Endothelial cell of umbilical vein (primary cell): ENCODE measurements around the gene ZNF84. TPM values are rescaled to one million over a fixed set of nuclear protein-coding genes. Genes with fewer than 3 reads are reported as not detected.

ENCODE experiments used
- Bru-seq: library from RNA; stranded (reverse); fragments of 400-500 nt; gene quantifications from one replicate; lab custom pipeline; 2021; lab: Mats Ljungman, UMichigan
- BruChase-seq, 2 experiments: library from RNA; stranded (reverse); fragments of 400-500 nt; gene quantifications; one replicate each; lab custom pipeline; 2021; lab: Mats Ljungman, UMichigan
- BruUV-seq: library from RNA; stranded (reverse); fragments of 400-500 nt; replicated peaks from 2 replicates; lab custom pipeline; 2021; lab: Mats Ljungman, UMichigan
- CTCF ChIA-PET: fragments of 300-600, 350-600 bp; sonication (Branson Sonifier 250); formaldehyde crosslinking; loops from one replicate; lab custom pipeline; 2021; ENCODE audit warnings: antibody characterized with exemption, inconsistent platforms; lab: Charles Lee
- POLR2A ChIA-PET: fragments of 300-600, 350-600 bp; sonication (Branson Sonifier 250); formaldehyde crosslinking; loops from one replicate; lab custom pipeline; 2021; ENCODE audit warnings: antibody characterized with exemption, inconsistent platforms; lab: Charles Lee
- DNase-seq: peaks from one replicate; pipeline ENCODE4 v3.0.0-alpha.2; 2011; ENCODE audit warnings: low read depth, low spot score
- FAIRE-seq: peaks from 2 replicates; lab custom pipeline; 2011; peaks lifted over from hg19 to GRCh38; lab: Jason Lieb, UNC
- H2AFZ ChIP-seq: 2 replicates; pipeline ENCODE4 v1.6.0; 2012; ENCODE audit warnings: low read depth, low read length, control low read depth, inconsistent platforms
- H3K27ac ChIP-seq: 2 replicates; pipeline ENCODE4 v1.5.1; 2011; ENCODE audit warnings: low read depth, mild to moderate bottlenecking, control low read depth, low read length, moderate library complexity; ENCODE audit not compliant: insufficient read depth
- H3K27me3 ChIP-seq, 2 experiments: 2 replicates each; pipeline versions ENCODE4 v1.6.0 to v1.6.1; 2011; ENCODE audit warnings: low read length in 2 of 2, mixed read lengths in 1 of 2; ENCODE audit not compliant: control insufficient read depth in 2 of 2, insufficient read depth in 2 of 2
- H3K36me3 ChIP-seq, 2 experiments: 2 replicates in 1 of 2; 3 replicates in 1 of 2; pipeline ENCODE4 v1.5.1; 2011; ENCODE audit warnings: low read length in 2 of 2, mild to moderate bottlenecking in 1 of 2, moderate library complexity in 1 of 2; ENCODE audit not compliant: control insufficient read depth in 2 of 2, insufficient read depth in 2 of 2; ENCODE audit errors: extremely low read depth in 1 of 2
- H3K4me1 ChIP-seq: 3 replicates; pipeline ENCODE4 v1.5.1; 2011; ENCODE audit warnings: mild to moderate bottlenecking, low read length; ENCODE audit not compliant: control insufficient read depth, insufficient read depth; ENCODE audit errors: extremely low read depth
- H3K4me2 ChIP-seq: 2 replicates; pipeline ENCODE4 v1.6.1; 2011; ENCODE audit warnings: low read length, control low read depth, mixed read lengths; ENCODE audit not compliant: insufficient read depth
- H3K4me3 ChIP-seq, 3 experiments: fragments of 200-600 bp in 1 of 3; sonication (generic), shearing (Covaris generic) in 1 of 3; replicated peaks in 1 of 3; 2 replicates each; pipeline ENCODE4 v1.5.1; 2011 to 2016; ENCODE audit warnings: control low read depth in 3 of 3, low read length in 3 of 3, mild to moderate bottlenecking in 2 of 3, inconsistent platforms in 1 of 3, low read depth in 1 of 3, moderate library complexity in 1 of 3; ENCODE audit not compliant: insufficient read depth in 1 of 3
- H3K79me2 ChIP-seq: 2 replicates; pipeline ENCODE4 v1.6.0; 2012; ENCODE audit warnings: low read length, inconsistent platforms; ENCODE audit not compliant: control insufficient read depth, insufficient read depth
- H3K9ac ChIP-seq: replicated peaks from 2 replicates; pipeline ENCODE3; 2011; ENCODE audit warnings: low read length, control low read depth; ENCODE audit not compliant: insufficient read depth; ENCODE audit errors: extremely low read depth
- H3K9me1 ChIP-seq: replicated peaks from 3 replicates; pipeline ENCODE4 v1.6.0; 2011; ENCODE audit warnings: mild to moderate bottlenecking, low read length; ENCODE audit not compliant: control insufficient read depth, insufficient read depth; ENCODE audit errors: extremely low read depth
- H3K9me3 ChIP-seq: replicated peaks from 2 replicates; pipeline ENCODE4 v1.5.1; 2012; ENCODE audit warnings: low read length, inconsistent platforms; ENCODE audit not compliant: control insufficient read depth, insufficient read depth
- H4K20me1 ChIP-seq: replicated peaks from 2 replicates; pipeline ENCODE3; 2011; ENCODE audit warnings: mild to moderate bottlenecking, low read length; ENCODE audit not compliant: control insufficient read depth, insufficient read depth; ENCODE audit errors: extremely low read depth
- EZH2 ChIP-seq: IDR thresholded peaks from 2 replicates; pipeline ENCODE4 v1.6.1; 2012; ENCODE audit warnings: borderline replicate concordance, low read depth, mild to moderate bottlenecking, moderate library complexity, low read length, inconsistent platforms; ENCODE audit not compliant: severe bottlenecking
- FOS ChIP-seq: IDR thresholded peaks from 2 replicates; pipeline ENCODE4 v1.6.1; 2011; ENCODE audit warnings: mild to moderate bottlenecking, low read length, moderate library complexity, borderline replicate concordance; ENCODE audit not compliant: insufficient read depth
- GATA2 ChIP-seq: IDR thresholded peaks from 2 replicates; pipeline ENCODE4 v1.7.0; 2011; ENCODE audit warnings: low read depth, mild to moderate bottlenecking, moderate library complexity, mixed read lengths, low read length; ENCODE audit not compliant: insufficient read length, insufficient read depth
- JUN ChIP-seq: IDR thresholded peaks from 2 replicates; pipeline ENCODE4 v1.6.1; 2011; ENCODE audit warnings: borderline replicate concordance, low read depth; ENCODE audit not compliant: insufficient read length, insufficient read depth
- MYC ChIP-seq: IDR thresholded peaks from one replicate; pipeline ENCODE4 v1.6.1; 2011; ENCODE audit warnings: mild to moderate bottlenecking, low read depth, low read length
- POLR2A ChIP-seq: IDR thresholded peaks from 2 replicates; pipeline ENCODE4 v1.6.1; 2012; ENCODE audit warnings: low read depth, mild to moderate bottlenecking, control low read depth, low read length
- POLR2AphosphoS5 ChIP-seq: IDR thresholded peaks from 2 replicates; pipeline ENCODE4 v1.6.1; 2012; ENCODE audit warnings: low read depth, mild to moderate bottlenecking, control low read depth, low read length, moderate library complexity; ENCODE audit not compliant: insufficient read depth
- dilution Hi-C: fragments of 300-500 bp; cut with MboI; formaldehyde crosslinking; loops from one replicate; pipeline ENCODE4 v1.15.0; 2019; ENCODE audit warnings: low sequenced_read_pairs; ENCODE audit not compliant: extremely low pct_ligation_motif_present
- intact Hi-C: fragments of 100-400 bp; cut with micrococcal nuclease; formaldehyde crosslinking; loops from one replicate; pipeline ENCODE4 v1.10.0; 2022
- long read RNA-seq: library from polyadenylated mRNA; stranded (forward); transcript quantifications from one replicate; pipeline ENCODE4 v2.0.0, GENCODE V29; 2021
- polyA minus RNA-seq, 3 experiments: library from RNA; depleted of rRNA, polyadenylated mRNA; stranded (reverse); fragments of >200 nt; gene quantifications; 1 replicate in 1 of 3; 2 replicates in 2 of 3; pipeline ENCODE4 v1.2.3, GENCODE V29; 2011
- polyA plus RNA-seq, 4 experiments: library from polyadenylated mRNA; depleted of rRNA in 3 of 4; stranded (reverse) in 3 of 4; unstranded in 1 of 4; fragments of >200 nt; gene quantifications; 2 replicates each; pipeline versions ENCODE4 v1.2.1 to v1.2.3, GENCODE V29; 2011 to 2012; ENCODE audit warnings: missing spikeins in 1 of 4
- total RNA-seq: library from RNA; stranded (reverse); gene quantifications from 2 replicates; pipeline ENCODE4 v1.2.3, GENCODE V29; 2021
- TF ChIP-seq, protein P1 (sequence below): IDR thresholded peaks from 2 replicates; pipeline ENCODE4 v1.6.1; 2011; ENCODE audit not compliant: insufficient read depth, insufficient read length
- TF ChIP-seq, protein P2 (sequence below), 2 donors: IDR thresholded peaks; 1 replicate in 1 of 2; 2 replicates in 1 of 2; pipeline ENCODE4 v1.5.1; 2011; ENCODE audit warnings: low read length in 2 of 2, mild to moderate bottlenecking in 2 of 2, moderate library complexity in 2 of 2, control low read depth in 1 of 2, inconsistent platforms in 1 of 2, low read depth in 1 of 2; ENCODE audit not compliant: insufficient read depth in 1 of 2; ENCODE audit errors: extremely low read depth in 1 of 2

The ZNF84 gene
- total RNA-seq (26.0 TPM in 2 replicates), polyA plus RNA-seq (8.8 and 9.0 TPM in 2 replicates), polyA minus RNA-seq (25.7 and 32.6 TPM in 2 replicates), Bru-seq, nascent RNA (percentile 88 among the genes with signal in this experiment), BruChase-seq, experiment 1, labeled RNA remaining after a 6-hour chase (percentile 82 among the genes with signal in this experiment), BruChase-seq, experiment 2, labeled RNA remaining after a 2-hour chase (percentile 91 among the genes with signal in this experiment)
- 10.1 and 14.5 TPM in 2 replicates for polyA plus RNA-seq (2011; cell fraction: cytosol; rRNA removed)
- polyA plus RNA-seq (2011; cell fraction: nucleus; rRNA removed) = 64.7 and 73.1 TPM in 2 replicates
- 21.7 and 24.3 TPM in 2 replicates for polyA plus RNA-seq (2012)
- 8.5 TPM for polyA minus RNA-seq (2011; cell fraction: cytosol; rRNA and poly(A)+ RNA removed)
- 44.4 and 57.2 TPM in 2 replicates for polyA minus RNA-seq (2011; cell fraction: nucleus; rRNA and poly(A)+ RNA removed)
- long read RNA-seq, transcript ZNF84-208 (5 exons, 3,237 nt) = major isoform, 12 of 32 reads
- long read RNA-seq, partial matches to known transcripts = 1 of 32 reads
- long read RNA-seq, other reads (novel, unspliced or antisense) = 18 of 32 reads

DNA sequence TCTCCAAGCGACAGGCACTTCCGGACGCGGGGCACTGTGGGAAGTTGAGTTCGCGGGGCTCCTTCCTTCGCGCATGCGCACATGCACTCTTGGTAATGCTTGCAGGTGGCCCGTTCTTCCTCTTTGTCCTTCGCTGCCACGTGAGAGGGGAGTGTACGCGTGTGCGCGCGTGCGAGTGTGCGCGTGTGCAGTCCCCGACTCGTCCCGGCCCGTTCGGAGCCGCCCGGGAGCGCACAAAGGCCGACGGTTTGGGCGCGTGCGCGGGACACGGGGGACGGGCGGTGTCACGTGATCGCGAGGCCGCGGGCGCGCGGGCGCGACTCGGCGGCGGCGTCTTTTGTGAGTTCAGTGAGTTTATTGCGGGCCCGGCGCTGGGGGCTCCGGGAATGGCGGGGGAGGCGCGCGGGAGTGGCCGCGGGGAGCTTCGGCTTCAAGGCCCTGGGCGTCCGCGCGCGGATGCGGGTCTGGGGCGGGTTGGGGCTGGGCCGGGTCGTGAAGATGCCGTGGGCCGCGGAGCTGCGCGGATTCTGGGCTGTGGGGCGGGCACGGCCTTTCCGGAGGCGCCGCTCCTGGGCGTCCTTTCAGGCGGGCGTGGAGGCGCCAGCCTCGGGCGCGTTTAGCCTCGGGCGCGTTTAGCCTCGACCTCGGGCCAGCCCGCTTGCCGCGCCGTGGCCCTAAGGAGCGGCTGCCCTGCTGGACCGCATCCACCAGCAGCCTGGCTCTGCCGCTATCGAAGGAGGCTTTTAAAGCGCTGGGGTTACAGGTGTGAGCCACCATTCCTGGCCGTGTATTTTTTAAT, at the start of gene ZNF84:
TSS of gene ZNF84 (plus strand) at position 303 of the 799 bp plus-strand sequence. CDS start 3,959 bp downstream, outside the sequence.
- Histone ChIP-seq H2AFZ (peak within 1 kb of the TSS; percentile 26), H3K27me3 (no peaks in the 10 kb centered on the region), H3K4me1 (no peaks in the 10 kb centered on the region), H3K4me2 (peak within 1 kb of the TSS; percentile 76), H4K20me1 (no peaks in the 10 kb centered on the region), H3K79me2 (peaks cover 24% of the 10 kb centered on the region), H3K4me3 (peak within 1 kb of the TSS; percentile 42 to 90 (median 78)), H3K27ac (peak within 1 kb of the TSS; percentile 59), H3K36me3 (peaks cover 3 to 9% of the 10 kb centered on the region in 2 experiments), H3K9ac (peak within 1 kb of the TSS; percentile 91), H3K9me3 (peaks cover 5% of the 10 kb centered on the region), H3K9me1 (no peaks in the 10 kb centered on the region)
- ChIA-PET CTCF (no interaction called here), POLR2A (no interaction called here)
- BruUV-seq = no TSS peak
- intact Hi-C loops = loop anchor here (1.0 kb wide), 4 partner anchors 43 to 129 kb away; partner anchors contain the start of genes ZNF10, ZNF140, ZNF26 and ZNF891
- dilution Hi-C loops = no loop called here
- FAIRE-seq (peak; percentile 97), DNase-seq (peak; percentile 99)
- TF ChIP-seq, protein P1, sequence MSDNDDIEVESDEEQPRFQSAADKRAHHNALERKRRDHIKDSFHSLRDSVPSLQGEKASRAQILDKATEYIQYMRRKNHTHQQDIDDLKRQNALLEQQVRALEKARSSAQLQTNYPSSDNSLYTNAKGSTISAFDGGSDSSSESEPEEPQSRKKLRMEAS = peak; percentile 96
- peak; percentile 86 for TF ChIP-seq POLR2AphosphoS5
- TF ChIP-seq EZH2 = no peak
- no peak for TF ChIP-seq GATA2
- TF ChIP-seq POLR2A = peak; percentile 83
- no peak for TF ChIP-seq JUN
- no peak for TF ChIP-seq FOS
- TF ChIP-seq, protein P2, sequence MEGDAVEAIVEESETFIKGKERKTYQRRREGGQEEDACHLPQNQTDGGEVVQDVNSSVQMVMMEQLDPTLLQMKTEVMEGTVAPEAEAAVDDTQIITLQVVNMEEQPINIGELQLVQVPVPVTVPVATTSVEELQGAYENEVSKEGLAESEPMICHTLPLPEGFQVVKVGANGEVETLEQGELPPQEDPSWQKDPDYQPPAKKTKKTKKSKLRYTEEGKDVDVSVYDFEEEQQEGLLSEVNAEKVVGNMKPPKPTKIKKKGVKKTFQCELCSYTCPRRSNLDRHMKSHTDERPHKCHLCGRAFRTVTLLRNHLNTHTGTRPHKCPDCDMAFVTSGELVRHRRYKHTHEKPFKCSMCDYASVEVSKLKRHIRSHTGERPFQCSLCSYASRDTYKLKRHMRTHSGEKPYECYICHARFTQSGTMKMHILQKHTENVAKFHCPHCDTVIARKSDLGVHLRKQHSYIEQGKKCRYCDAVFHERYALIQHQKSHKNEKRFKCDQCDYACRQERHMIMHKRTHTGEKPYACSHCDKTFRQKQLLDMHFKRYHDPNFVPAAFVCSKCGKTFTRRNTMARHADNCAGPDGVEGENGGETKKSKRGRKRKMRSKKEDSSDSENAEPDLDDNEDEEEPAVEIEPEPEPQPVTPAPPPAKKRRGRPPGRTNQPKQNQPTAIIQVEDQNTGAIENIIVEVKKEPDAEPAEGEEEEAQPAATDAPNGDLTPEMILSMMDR (IDR thresholded peaks at IDR 0.05; ENCODE audit: extremely low read depth in 1 of 2, insufficient read depth in 1 of 2, low read depth in 1 of 2, low read length in 2 of 2) = no peak
- peak; percentile 84 for TF ChIP-seq MYC
